EH (cell line): ENCODE data around the gene SSNA1.

Experiments used
- DNase-seq: peaks from one replicate; pipeline ENCODE4 v3.0.0-alpha.2; 2015; ENCODE audit warnings: low read depth

The SSNA1 gene

DNA sequence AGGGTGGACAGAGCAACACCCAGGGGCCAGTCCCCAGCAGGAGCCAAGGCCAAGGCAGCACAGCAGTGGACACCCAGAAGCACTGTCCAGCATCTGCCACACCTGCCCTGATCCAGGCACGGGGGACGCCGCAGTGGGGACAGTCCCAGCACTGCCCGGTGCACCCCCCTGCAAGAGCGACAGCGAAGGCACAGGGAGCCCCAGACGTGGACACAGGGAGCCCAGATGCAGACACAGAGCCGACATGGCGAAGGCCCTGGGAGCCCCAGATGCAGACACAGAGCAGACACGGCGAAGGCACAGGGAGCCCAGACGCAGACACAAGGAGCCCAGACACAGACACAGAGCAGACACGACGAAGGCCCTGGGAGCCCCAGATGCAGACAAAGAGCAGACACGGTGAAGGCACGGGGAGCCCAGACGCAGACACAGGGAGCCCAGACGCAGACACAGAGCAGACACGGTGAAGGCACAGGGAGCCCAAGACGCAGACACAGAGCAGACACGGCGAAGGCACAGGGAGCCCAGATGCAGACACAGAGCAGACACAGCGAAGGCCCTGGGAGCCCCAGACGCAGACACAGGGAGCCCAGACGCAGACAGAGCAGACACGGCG lies 4.4 kb upstream of the SSNA1 start:
- no peak for DNase-seq

DNA sequence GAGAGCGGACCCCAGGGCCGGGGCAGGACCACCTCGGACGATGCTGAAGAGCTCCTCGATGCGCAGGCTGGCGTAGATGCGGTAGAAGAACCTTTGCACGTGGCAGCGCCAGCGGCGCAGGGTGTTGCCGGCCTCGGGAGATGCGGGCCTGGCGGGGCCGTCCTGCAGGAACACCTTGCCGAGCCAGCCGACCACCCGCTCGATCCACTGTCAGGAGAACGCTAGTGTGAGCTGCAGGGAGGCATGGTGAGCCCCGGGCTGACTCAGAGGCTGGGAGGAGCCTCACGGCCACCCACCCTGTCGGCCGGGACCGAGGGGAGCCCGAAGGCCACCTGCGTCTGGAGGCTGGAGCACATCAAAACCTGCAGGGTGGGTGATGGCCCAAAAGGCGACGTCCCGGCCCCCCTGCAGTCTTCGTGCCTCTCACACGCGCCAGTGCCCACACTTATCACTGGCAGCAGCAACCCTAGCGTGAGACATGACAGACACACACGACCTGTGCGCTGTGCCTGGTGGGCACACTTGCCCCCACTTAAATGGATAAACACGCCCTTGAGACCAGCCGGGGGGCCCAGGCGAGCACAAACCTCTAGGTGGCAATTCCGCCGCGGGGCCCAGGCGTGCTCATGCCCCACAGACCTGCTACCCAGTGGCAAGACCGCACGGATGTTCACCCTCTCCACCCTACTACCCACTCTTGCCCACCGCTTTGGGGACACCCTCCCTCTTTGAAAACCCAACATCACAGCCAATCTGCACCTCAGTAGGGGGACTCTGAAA lies 3.4 kb upstream of the SSNA1 start:
- DNase-seq, result no peak

DNA sequence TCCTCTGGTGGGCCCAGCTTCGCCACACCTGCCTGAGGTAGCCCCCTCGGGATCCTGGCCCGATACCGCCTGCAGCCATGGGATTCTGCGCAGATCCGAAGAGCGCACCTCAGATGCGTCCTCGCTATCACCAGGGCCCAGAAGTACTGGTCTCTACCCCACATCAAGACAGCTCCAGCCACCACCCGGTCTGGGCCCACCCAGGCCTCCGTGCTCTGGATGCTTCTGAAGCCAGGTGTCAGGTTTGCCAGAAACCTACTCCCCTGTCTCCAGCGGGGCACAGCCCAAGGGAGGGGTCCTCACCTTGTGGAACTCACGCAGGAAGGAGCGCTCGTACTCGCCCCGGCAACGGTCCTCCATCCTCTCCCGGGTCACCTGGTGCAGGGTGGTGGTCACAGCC lies 2.6 kb upstream of the SSNA1 start:
- DNase-seq, result no peak

DNA sequence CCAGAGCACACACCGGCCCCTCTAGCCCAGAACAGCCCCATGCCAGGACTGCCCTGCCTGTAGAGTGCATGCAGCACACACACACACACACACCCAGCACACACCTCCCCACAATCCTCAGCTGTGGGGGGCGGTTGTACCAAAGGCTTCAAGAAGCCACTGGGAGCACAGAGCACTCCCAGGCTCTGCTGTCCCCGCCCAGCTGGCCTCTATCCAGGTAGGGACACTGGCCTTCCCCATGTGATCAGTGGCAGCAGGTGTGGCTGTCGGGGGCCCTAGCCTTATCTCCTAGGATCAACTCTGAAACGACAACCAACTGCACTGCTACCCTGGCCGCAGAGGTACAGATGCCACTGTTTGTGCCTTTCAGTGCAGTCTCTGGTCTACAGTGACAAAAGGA lies 2.1 kb upstream of the SSNA1 start:
- no peak for DNase-seq

DNA sequence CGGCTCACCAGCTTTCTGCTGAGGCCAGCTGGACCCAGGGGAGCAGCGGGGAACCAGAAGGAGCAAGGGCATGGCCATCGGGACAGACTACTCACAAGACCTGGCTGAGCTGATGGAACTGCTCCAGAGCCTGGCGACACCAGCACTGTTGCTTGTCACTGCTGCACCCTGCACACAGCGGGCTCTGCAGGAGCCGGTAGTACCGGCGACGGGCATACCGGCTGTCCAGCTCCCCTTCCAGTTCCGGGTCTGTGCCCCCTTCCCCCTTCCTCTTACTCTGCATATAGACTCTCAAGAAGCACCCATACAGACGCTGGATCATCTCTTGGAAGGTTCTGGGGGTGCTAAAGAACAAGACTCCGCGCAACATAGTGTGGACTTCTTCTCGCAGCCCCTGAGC lies 1.1 kb upstream of the SSNA1 start:
- no peak for DNase-seq

DNA sequence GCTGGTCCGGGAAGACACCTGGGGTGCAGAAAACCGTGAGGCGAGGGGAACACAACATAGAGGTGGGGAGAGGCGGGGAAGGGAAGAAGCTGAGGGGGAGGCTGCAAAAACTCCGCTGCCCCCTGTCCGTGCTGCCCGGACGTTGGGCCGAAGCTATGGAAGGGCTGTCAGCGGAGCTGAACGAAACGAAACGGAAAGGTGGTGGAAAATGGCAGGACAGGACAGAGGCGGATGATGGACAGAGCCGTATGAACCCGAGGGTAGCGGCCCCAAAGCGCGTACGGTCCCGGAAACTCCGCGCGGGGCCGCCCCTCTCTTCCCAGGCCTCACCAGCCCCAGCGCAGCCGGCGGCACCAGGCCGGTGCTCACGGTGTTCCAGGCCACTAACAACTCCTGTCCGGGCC lies 388 bp upstream of the SSNA1 start:
- DNase-seq, result no peak

DNA sequence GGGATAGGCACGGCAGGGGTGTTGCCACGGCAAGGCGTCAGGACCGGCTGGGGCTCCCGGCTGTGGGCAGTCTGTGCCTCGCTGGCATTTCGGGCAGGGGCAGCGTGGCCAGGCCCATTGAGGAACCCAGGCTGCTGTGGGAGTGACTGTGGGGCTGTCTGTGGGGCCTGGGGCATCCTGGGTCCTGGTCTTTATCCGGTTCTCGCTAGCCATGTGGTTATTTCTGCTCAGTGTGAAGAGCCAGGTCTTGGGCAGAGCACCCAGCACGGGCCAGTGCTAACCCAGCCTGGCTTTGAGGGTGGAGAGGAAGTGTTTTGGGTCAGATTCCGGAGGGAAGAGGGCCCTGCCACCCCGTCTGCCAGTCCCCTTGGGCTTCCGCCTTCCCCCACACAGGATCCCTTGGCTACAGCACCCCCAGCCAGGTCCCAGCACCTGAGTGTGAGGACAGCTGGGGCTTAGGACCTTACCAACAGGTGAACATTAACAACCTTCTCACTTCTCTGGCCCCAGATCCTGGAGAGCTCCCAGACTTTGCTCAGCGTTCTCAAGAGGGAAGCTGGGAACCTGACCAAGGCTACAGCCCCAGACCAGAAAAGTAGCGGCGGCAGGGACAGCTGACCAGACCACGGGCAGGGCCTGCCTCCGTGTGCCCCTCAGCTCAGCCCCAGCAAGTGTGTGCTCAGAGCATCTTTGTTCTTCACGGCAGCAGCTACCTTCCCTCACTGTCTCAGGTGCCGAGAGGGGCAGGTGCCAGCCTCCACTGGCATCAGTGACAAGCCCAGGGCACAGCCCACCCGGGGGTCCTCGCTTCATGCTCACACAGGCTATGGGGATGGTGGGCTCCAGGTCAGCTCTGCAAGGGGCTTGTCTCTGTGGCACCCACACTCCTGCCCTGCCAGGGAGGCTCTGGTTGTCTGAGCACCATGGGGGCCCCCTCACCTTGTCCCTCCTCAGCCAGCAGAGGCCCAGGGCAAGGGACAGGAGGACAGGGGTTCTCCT lies 1.1 kb downstream of the SSNA1 start:
- DNase-seq, result no peak

DNA sequence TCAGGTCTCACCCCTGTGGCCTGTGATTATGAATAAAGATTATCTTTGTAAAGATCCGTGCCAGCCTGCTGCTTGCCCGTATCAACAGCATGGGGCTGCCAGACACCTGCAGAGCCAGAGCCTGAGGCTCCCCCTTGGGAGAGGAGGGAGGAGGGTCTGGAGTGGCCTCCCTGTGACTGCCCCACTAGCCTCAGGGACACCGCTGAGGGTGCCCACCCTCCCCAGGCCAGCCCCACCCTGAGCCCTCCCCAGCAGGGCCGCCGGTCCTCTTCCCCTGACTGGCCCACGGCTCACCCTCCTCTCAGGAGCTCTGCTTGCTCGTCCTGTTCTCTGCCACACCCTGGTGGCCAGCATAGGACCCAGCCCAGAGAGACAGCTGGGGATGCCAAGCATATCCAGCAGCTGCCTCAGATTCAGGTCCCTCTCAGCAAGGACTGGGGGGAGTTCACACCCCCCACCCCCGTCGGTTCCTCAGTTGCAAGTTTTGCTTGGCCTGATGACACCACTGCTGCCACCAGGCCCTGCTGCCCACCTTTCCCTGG lies 1.9 kb downstream of the SSNA1 start:
- no peak for DNase-seq

DNA sequence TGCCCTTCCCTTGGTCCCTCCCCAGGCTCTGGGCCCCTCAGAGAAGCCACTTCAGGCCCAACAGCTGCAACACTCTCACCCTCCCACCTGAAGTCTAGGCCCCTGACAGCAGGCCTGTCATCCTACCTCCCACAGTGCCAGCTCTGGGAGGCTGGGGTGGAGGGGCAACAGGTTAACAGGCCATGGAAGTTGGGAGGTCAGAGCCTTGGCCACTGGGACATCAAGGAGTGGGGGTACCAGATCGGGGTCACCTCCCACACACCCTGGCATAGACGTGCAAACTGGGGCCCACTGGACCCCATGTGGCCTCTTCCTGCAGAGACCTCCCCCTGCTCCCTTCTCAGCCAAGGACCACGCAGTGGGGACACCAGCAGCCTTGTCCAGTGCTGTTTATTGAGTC lies 2.8 kb downstream of the SSNA1 start:
- DNase-seq, result no peak

DNA sequence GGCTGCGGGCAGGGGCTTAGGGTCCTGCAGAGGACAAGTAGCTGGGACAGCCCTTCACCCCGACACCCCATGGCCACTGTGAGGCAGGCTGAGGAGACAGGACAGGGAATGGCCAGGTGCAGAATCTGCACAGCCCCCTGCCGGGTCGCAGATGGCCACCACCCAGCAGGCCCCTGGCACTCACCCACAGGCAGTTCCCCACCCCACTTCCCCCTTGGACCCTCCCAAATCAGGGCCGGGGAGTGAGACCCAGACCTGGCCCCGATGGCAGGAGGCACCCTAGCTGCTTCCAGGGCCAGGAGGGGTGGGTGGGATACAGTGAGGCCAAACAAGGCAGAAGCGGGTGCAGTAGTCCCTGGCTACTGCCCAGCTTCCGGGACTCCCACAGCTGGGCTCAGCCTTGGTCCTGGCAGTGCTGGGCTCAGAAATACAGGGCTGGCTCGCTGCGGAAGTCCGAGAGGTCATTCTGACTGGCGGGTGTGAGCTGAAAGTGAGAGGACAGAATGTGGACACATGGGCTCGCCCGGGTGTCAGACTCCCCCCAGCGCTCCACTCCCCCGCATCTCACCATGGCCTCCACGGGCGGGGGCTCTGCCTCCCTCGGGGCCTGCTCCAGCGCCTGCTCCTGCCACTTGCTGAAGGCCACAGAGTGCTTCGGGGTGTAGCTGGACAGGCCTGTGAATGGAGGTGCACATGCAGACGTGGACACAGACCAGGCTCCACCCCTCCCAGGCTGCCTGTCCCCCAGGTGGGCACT lies 3.4 kb downstream of the SSNA1 start:
- no peak for DNase-seq

DNA sequence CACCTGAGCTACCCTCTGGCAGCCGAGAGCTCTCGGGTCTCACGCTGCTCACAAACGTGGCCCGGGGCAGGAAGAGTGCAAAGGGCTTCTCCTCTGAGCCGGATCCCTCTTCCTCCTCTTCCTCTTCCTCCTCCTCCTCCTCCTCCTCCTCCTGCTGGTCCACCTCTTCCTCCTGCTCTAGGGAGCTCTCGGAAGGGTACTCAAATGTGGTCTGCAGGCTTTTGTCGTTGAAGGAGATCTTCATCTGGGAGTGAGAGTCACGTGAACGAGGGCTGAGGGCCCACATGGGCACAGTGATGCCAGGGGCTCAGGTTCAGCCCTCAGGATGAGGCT lies 3.9 kb downstream of the SSNA1 start:
- no peak for DNase-seq

DNA sequence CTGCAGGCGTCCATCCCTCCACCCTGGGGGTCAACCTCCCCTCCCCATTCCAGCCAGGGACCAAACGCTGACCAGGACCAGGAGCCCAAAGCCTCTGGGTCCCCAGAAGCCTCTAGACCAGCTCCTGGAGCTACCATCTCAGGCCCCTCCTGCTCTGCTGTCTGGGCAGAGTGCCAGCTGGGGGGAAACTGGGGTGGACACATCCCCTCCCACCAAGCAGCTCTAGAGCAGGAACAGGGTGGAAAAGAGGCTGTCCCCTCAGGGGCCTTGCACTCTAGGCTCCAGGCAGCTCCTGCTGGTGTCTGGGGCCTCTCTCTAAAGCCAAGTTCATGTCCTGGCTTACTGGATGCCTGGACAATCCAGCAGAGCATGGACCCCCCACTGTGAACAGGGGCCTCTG lies 4.4 kb downstream of the SSNA1 start:
- no peak for DNase-seq

DNA sequence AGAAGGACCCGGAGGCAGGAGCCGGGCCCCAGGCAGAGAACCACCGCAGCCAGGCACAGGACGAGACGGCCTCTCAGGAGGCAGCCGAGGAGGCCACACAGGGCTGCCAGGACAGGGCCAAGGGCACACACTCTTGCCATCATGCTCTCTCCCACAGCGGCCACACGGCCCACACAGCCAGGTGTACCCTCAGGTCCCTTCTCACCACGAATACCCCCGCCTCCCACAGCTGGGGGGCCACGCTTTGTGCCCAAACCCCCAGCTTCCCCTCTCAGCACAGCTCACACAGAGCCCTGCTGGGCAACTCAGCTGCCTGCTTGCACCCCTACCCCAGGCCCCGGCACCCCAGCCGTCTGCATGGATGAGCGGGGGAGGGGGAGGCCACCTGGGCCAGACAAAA lies 5.3 kb downstream of the SSNA1 start:
- no peak for DNase-seq

DNA sequence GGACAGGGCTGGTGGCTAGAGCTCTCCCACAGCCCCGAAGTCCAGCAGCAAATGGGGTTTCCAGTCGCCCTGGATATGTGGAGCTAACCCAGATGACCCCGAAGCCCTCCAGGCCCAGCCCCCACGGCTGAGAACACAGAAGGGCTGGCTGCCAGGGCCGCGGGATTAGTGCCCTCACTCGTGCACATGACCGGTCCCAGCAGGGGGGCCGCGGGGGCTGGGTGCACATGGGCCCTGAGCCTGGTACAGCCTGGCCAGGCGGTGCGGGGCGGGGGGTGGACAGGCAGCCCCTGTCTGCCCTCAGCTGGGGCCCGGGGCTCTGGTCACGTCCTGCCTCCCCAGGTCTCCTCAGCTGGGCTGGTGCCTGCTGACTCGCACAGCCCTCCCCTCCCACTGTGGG lies 5.9 kb downstream of the SSNA1 start:
- DNase-seq, result no peak

DNA sequence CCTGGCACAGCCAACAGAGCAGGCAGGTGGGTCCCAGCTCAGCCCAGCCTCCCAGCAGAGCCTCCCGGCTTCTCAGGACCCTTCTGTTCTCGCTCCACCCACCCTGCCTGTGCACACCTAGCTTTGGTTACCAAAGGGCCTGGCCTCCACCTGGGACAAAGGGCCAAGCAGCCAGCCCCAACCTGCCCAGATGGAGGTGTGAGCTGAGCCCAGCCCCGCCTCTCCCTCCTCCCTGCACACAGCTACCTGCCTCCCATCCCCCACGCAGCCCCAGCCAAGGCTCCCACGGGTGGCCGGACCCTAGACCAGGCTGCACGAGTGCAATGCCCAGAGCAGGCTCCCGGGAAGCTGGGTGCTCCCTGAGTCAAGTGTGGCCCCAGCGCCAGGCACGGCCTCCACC lies 6.4 kb downstream of the SSNA1 start:
- no peak for DNase-seq

DNA sequence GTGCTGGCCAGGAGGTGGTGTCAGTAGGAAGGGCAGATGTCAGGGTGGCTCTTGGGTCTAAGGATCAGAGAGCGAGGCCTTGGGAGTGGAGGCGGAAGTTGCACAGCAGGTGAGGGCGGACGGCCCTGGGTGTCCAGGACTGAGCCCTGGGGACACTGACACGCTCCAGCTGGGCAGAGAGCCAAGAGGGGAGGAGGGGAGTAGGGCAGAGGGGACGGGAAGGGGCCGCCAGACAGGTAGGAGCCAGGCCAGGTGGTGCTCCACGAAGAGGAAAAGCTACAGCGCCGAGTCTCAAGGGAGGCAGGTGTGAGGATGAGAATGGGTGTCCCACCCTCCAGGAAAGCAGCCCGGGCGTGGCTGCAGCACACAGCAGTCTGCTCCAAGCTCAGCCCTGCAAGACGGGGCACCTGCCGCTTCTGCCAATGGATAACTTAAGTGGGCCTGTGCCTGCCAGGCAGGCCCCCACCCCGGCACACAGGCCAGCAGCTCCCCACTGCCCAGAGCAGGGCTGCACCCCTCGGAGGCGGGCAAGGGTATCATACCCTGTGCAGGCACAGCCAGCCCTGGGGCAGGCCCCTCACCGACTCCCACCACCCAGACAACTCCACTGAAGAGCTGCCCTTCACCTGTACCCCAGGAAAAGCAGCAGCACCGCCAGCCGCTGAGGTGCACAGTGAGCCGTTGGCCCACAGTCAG lies 7.2 kb downstream of the SSNA1 start:
- no peak for DNase-seq

DNA sequence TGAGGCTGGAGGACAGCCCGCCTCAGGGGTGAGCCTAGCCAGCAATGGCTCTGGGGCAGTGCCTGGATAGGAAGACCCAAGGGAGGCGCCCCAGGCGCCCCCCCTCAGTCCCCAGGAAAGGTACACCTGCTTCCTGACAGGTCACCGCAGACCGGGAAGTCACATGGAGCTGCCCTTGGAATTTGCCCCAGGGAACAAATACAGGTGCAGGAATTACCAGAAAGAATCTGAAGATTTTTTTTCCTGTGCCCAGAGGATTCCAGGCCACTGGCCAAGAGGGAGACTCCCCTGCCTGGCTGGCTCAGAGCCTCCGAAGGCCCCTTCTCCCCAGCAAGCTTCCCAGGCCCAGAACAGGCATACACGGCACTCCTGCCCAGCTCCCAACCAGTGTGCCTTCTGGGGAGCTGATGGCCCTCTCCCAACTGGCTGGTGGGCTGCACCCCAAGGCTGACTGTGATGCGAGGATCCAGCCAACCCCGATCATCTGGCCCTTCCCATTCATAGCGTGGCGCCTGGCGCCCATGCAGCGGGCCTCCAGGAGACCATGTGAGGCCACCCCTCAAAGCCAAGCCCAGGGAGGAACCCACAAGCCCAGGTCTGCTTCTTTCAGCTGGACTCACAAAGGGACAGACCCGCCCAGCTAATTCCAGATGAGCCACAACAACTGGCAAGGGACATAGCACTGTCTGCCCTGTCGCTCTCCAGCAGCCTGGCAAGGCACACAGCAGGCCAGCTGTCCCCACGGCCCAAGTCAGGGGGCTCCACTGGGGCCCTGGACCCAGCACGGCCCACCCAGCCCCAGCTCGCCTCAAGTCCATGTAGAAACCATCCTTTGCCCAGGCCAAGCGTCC lies 9.8 kb downstream of the SSNA1 start:
- no peak for DNase-seq

DNA sequence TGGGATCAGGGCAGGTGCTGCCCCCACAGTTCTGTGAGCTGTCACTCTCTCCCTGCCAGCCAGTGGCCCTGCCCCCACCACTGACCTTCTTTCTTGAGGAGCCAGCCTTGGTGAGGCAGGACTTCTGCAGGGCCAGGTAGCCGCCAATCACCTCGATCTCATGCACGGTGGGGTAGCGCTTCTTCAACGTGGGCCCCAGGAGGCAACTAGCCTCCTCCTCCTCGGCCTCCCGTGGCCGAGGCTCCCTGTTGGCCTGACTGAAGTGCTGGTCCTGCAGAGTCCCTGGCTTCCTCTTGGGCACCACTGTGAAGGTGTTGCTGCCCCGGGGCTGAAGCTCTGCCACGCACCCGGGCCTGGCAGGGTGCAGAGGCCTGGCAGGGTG lies 10.4 kb downstream of the SSNA1 start:
- no peak for DNase-seq

DNA sequence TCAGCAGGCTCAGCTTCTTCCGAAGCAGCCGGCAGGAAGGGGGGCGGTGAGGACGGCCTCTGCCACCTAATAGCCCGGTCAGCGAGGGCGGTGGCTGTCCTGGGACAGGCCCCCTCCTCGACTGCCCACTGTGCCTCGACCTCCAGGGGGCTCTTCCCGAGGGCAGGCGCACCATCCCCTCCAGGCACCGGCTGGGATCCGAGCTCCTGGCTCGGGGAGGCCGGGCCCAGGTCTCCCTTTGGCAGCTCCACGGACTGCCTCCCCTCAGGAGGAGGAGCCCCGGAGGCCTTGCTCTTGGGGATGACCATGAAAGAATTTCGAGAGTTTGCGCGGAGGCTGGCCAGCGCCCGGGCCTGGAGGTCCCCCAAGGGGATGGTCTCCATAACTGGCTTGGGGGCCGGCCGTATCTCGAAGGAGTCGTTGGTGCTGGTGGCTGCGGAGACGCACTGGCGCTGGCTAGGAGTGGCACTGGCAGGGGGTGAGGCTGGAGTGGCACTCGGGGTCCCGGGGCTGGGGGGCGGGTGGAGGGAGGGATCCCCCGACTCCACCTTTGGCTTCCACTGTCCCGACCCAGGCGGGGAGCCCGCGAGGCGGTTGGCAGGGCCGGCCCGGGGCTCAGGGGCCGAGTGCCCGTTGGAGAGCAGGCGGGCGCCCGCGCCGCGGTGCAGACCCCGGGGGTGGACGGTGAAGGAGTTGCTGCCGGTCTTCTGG lies 11.1 kb downstream of the SSNA1 start:
- peak; percentile 33 for DNase-seq
